Testis (tissue), 2 donors: ENCODE results near the gene POU6F1.

Experiments
- CTCF ChIP-seq, 3 experiments: fragments of 450-650 bp in 2 of 3; fragments of 200-600 bp in 1 of 3; sonication (generic) in 1 of 3; IDR thresholded peaks; one replicate each; pipeline ENCODE4 v1.5.1; 2016 to 2019; ENCODE audit warnings: antibody characterized with exemption in 3 of 3, mild to moderate bottlenecking in 2 of 3, moderate library complexity in 1 of 3
- POLR2A ChIP-seq: fragments of 450-650 bp; IDR thresholded peaks from one replicate; pipeline ENCODE4 v1.6.1; 2017; ENCODE audit warnings: antibody characterized with exemption, mild to moderate bottlenecking, moderate library complexity

- TF ChIP-seq POLR2A (no peak), CTCF (IDR thresholded peaks at IDR 0.05) (no peak)
These were observed 3.0 kb downstream of the POU6F1 start for GRCh38 chr12:51214895-51215294.
